ENCODE measurements around the gene ATMIN. TPM values are rescaled to one million over a fixed set of nuclear protein-coding genes. Genes with fewer than 3 reads are reported as not detected.

ATMIN gene
- total RNA-seq: 84.9 TPM

GRCh38 chr16:81035398-81035974, at the start of gene ATMIN:
ATMIN (plus strand) TSS chr16:81035842; CDS start chr16:81035871, 29 bp downstream.

GRCh38 chr16:81006813-81007695, 28.6 kb upstream of the ATMIN start, which contains the start of the genes CENPN and CMC2:
CENPN (plus strand) TSS chr16:81007214; CDS start chr16:81011940, 4,726 bp downstream.
CMC2 (minus strand) TSS chr16:81006885; CDS start chr16:80997394, 9,491 bp downstream.

DNA sequence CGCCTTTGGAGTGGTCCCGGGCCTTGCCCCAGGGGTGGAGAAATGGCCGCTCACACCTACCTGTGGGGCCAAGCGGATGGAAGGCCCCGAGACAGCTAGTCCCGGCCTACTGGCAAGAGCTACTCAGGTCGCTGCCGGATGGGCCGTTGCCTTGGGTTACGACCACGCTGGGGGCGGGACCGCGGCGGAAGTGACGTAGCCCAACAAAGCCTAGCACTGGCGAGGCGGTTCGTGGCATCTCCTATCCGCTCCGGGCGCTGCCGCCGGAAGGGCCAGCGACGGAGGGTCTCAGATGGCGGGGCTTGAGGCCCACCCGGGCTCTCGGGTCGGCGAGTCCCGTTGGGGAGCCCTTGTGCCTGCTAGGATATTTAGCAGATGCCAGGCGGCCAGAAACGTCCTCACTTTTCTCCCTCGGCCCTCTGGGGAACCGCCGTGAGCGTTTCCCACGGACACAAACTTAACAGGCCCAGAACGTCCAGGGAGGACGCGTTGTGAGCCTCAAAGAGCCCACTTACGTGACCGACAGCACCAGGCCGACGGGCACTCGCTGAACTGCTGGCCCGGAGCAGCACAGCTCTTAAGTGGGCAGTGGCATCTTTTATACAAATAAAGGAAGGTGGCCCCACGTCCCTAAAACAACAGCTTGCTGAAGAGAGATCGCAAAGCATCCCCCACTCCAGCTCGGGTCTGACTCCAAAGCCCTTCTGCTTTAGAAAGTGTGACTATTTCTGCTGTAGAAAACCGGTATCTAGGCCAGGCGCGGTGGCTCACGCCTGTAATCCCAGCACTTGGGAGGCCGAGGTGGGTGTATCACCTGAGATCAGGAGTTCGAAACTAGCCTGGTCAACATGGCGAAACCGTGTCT, 41.7 kb downstream of the ATMIN start, which contains the start of gene C16orf46:
TSS of gene C16orf46 (minus strand) at position 163 of the 865 bp plus-strand sequence. CDS start 13,283 bp downstream, outside the sequence.

GRCh38 chr16:81095953-81096714, 60.5 kb downstream of the ATMIN start, which contains the start of gene GCSH:
GCSH (minus strand) TSS chr16:81096395; CDS start chr16:81096278, 117 bp downstream.

Small RNAs within 50 kb of the gene (small RNA-seq; reads per million reads assigned to genes)
- not detected for gene AC092718.3

Other genes with a start within 250 kb of the ATMIN start
- gene CDYL2, start 231.2 kb upstream of the ATMIN start, total RNA-seq: 24.9 TPM
- gene CMC2, start 29.0 kb upstream of the ATMIN start, total RNA-seq: 39.9 TPM
- gene CENPN, start 28.6 kb upstream of the ATMIN start, total RNA-seq: 13.4 TPM
- 10.1 TPM for gene C16orf46, start 41.4 kb downstream of the ATMIN start, total RNA-seq
- gene GCSH, start 60.6 kb downstream of the ATMIN start, total RNA-seq: 42.2 TPM
- gene BCO1, start 202.8 kb downstream of the ATMIN start, total RNA-seq: 0.46 TPM